GM21367 (cell line): Measurements from ENCODE around the gene SELENOV.

ENCODE experiments used
- ATAC-seq: cut with Tn5 transposase; IDR thresholded peaks from one replicate; pipeline ENCODE4 v1.9.1; 2021; ENCODE audit not compliant: unreplicated experiment

The SELENOV gene

DNA sequence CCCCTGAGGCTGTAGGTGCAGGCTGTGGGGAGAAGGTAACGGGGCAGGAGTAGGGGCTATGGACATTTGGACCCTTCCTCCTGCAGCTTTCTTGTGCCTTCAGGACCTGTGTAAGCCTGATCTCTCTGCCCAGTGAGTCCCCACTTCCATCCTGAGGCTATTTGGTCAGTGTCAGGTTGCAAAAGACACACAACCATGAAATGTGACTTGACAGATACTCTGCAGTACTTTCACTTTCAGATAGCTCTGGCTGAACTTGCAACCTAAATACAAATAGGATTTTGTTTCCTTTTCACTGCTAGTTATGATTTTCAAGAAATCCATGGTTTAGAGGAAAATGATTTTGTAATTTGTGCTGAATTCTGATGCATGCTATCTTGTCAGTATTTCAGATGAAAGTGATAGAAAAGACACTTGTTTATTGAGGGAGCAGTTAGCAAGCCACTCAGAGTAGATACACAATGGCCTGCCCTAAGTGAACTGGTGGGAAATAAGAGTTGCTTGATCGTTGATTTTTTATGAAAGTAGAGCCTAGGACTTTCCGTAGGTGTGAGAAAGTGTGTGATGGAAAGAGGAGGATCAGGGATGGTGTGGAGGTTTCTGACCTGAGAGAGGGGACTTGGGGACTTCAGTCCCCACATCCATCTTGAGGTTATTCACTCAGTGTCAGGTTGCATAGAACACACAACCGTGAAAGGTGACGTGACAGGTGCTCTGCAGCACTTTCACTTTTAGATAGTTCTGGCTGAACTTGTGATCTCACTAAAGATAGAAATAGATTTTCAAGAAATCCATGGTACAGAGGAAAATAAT lies 43.1 kb downstream of the SELENOV start:
- ATAC-seq = no peak

DNA sequence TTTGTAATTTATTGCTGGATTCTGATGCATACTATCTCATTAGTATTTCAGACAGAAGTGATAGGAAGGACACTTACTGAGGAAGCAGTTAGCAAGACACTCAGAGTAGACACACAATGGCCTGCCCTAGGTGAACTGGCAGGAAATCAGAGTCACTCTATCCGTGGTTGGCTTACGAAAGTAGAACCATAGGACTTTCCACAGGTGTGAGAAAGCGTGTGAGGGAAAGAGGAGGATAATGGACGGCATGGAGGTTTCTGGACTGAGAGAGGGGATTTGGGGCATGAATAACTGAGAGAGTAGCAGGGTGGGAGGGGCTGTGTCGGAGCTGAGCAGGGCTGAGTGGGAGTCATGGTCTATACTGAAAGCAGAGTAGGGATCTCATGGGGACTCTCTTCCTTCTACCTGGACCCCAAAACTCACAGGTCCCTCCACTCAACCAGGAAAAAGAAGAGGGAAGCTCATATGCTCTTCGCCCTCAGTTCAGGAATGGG lies 43.7 kb downstream of the SELENOV start:
- no peak for ATAC-seq

DNA sequence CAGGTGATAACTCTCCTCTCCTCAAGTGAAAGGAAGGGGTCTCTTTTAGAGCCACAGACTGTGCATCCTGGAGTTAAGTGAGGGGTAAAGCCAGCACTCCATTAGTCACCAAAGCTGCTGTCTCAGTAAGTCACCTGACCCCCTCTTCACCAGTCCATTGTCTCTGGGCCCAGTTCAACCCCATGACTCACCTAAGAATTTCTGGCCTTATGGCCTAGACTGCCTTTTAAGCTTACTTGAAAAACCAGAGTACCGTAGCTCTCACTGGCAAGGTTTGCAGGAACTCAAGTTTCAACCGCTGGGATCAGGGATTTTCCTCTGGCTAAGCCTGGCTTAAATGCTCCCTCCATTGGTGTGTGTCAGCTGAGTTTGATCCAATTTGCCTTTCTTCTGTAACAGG lies 48.5 kb downstream of the SELENOV start:
- ATAC-seq = no peak

DNA sequence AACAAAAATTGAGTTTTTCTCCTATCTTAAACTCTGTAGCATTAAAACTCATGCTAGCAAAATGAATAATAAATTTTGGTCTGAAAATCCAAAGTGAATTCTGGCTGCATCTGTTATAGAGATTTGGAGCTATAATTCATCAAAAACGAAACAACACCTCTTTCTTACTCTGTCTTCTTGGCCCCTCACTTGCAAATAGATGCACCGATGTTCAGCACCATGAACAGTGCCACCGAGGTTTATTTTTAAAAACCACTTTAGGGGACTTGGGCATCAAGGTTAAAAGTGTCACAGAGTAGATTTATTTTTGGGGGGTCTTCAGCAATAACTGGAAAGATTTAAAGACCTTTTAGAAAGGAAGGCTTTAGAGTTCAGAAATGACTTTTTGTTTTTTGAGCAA lies 51.1 kb downstream of the SELENOV start:
- no peak for ATAC-seq

DNA sequence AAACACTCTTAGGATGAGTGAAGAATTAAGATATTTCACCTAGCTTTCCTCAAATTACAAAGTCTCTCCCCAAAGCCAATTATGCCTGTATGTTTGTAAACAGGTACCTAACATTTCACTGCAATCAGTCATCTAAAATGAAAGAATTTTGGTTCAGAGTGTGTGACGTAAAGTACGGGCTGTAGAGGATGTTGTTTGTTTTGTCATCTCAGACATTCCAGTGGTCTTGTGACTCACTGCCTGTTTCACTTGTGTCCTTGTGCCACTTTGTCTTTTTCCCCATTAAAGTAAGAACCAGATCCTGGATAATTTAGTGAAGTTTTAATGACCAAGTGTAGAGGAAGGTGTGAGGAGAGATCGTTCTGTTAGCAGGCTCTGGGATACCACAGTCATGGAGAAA lies 53.7 kb downstream of the SELENOV start:
- no peak for ATAC-seq
